MM.1S (cell line): Measurements from ENCODE around the gene C14orf119.

Experiments
- DNase-seq: peaks from one replicate; pipeline ENCODE4 v3.0.0-alpha.2; 2015
- H2AFZ ChIP-seq: fragments of 300-600 bp; sonication (generic); 2 replicates; pipeline ENCODE4 v1.6.0; 2016; ENCODE audit warnings: antibody characterized with exemption, low read length
- H3F3A ChIP-seq: fragments of 300-600 bp; sonication (generic); 2 replicates; pipeline ENCODE4 v1.6.1; 2016; ENCODE audit warnings: mild to moderate bottlenecking, antibody characterized with exemption, low read length, moderate library complexity, mixed read lengths; ENCODE audit not compliant: insufficient read depth
- H3K27ac ChIP-seq: fragments of 300-600 bp; sonication (generic); 2 replicates; pipeline ENCODE4 v1.5.1; 2016; ENCODE audit warnings: mild to moderate bottlenecking, low read length
- H3K27me3 ChIP-seq: fragments of 300-600 bp; sonication (generic); replicated peaks from 2 replicates; pipeline ENCODE4 v1.6.0; 2016; ENCODE audit warnings: low read length; ENCODE audit not compliant: insufficient read depth
- H3K36me3 ChIP-seq: fragments of 300-600 bp; sonication (generic); replicated peaks from 2 replicates; pipeline ENCODE4 v1.6.1; 2016; ENCODE audit warnings: mild to moderate bottlenecking, low read length, mixed read lengths; ENCODE audit not compliant: insufficient read depth
- H3K4me1 ChIP-seq: fragments of 300-600 bp; sonication (generic); 2 replicates; pipeline ENCODE4 v1.6.1; 2016; ENCODE audit warnings: low read length, mixed read lengths
- H3K4me2 ChIP-seq: fragments of 300-600 bp; sonication (generic); 2 replicates; pipeline ENCODE4 v1.6.0; 2016; ENCODE audit warnings: low read depth, low read length
- H3K4me3 ChIP-seq: fragments of 300-600 bp; sonication (generic); 2 replicates; pipeline ENCODE4 v1.5.1; 2016; ENCODE audit warnings: low read length, mixed read lengths
- H3K79me2 ChIP-seq: fragments of 300-600 bp; sonication (generic); 2 replicates; pipeline ENCODE4 v1.6.1; 2016; ENCODE audit warnings: mixed run types, low read length, mixed read lengths
- H3K9ac ChIP-seq: fragments of 300-600 bp; sonication (generic); 2 replicates; pipeline ENCODE4 v1.6.1; 2016; ENCODE audit warnings: low read length, mixed read lengths
- H3K9me2 ChIP-seq: fragments of 300-600 bp; sonication (generic); replicated peaks from 2 replicates; pipeline ENCODE4 v1.6.1; 2016; ENCODE audit warnings: mild to moderate bottlenecking, low read length, mixed read lengths; ENCODE audit not compliant: insufficient read depth
- H3K9me3 ChIP-seq: fragments of 300-600 bp; sonication (generic); replicated peaks from 2 replicates; pipeline ENCODE4 v1.6.1; 2016; ENCODE audit warnings: mild to moderate bottlenecking, low read length, mixed read lengths; ENCODE audit not compliant: insufficient read depth
- H4K20me1 ChIP-seq: fragments of 300-600 bp; sonication (generic); 2 replicates; pipeline ENCODE4 v1.6.1; 2016; ENCODE audit warnings: mild to moderate bottlenecking, low read length, moderate library complexity, mixed read lengths; ENCODE audit not compliant: insufficient read depth
- EZH2 ChIP-seq: fragments of 300-600 bp; sonication (generic); optimal IDR thresholded peaks from 2 replicates; pipeline ENCODE3; 2017; ENCODE audit warnings: low read depth, mild to moderate bottlenecking, antibody characterized with exemption, low read length, mixed read lengths
- EZH2phosphoT487 ChIP-seq: fragments of 300-600 bp; sonication (generic); IDR thresholded peaks from 2 replicates; pipeline ENCODE4 v1.6.1; 2018; ENCODE audit warnings: antibody characterized with exemption, low read length
- TF ChIP-seq, protein P1 (sequence below): fragments of 300-600 bp; sonication (generic); IDR thresholded peaks from 2 replicates; pipeline ENCODE4 v1.5.1; 2016; ENCODE audit warnings: antibody characterized with exemption, low read length, mixed read lengths

C14orf119 gene, protein sequence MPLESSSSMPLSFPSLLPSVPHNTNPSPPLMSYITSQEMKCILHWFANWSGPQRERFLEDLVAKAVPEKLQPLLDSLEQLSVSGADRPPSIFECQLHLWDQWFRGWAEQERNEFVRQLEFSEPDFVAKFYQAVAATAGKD

DNA sequence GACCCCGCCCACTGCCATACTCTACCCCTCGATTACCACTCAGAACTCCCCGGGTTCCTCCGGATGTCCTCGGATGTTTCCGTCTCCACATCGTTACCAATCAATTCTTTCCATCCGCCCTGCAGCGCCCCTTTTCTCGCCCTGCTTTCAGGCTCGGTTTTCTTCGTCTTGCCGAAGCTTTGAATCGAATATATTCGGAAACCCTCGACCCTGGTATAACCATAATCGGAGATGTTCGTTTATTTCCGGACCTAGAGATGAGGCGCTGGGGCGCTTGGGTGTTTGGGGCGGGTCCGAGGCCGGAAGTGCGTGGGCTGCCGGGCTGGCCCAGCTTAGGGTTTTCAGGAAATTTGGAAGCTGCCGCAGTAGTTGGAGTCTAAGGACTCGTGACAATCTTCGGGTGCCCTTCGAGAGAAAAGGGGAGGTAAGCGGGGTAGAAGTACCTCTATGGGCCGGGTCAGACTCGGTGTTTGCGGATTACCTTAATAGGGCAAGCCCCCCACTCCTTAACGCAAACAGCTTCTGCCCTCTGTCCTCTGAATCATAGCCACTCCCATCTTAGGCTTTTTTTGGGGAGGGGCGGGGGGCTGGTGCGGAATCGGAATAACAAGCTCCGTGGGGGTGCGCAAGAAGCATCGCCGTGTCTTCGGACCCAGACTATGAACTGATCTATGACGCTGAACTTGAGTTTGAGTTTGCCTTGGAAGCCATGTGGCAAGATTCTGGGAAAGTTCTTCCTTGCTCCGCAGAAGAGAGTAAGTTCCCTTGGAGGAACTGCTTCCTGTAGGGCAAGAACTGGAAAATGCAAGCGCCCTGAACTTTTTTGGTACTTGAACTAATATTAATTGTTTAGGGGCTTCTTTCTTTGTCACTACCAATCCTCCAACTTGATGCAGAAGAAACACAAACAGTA lies at the start of gene C14orf119:
C14orf119 (plus strand) TSS at position 310 of the 913 bp plus-strand sequence. CDS start 2,154 bp downstream, outside the sequence.
- H3K4me2 ChIP-seq = peak within 1 kb of the TSS; percentile 76
- H3K36me3 ChIP-seq = no peaks in the 10 kb centered on the region; the same call in 1 of the 2 replicates
- H3K27ac ChIP-seq = peak within 1 kb of the TSS; percentile 84
- no peaks in the 10 kb centered on the region for H3K9me3 ChIP-seq
- H3K9ac ChIP-seq = peak within 1 kb of the TSS; percentile 95
- no peaks in the 10 kb centered on the region for H3K4me1 ChIP-seq
- no peaks in the 10 kb centered on the region for H3F3A ChIP-seq
- no peaks in the 10 kb centered on the region for H3K27me3 ChIP-seq
- H3K79me2 ChIP-seq = peaks cover 61% of the 10 kb centered on the region
- TF ChIP-seq, protein P1, sequence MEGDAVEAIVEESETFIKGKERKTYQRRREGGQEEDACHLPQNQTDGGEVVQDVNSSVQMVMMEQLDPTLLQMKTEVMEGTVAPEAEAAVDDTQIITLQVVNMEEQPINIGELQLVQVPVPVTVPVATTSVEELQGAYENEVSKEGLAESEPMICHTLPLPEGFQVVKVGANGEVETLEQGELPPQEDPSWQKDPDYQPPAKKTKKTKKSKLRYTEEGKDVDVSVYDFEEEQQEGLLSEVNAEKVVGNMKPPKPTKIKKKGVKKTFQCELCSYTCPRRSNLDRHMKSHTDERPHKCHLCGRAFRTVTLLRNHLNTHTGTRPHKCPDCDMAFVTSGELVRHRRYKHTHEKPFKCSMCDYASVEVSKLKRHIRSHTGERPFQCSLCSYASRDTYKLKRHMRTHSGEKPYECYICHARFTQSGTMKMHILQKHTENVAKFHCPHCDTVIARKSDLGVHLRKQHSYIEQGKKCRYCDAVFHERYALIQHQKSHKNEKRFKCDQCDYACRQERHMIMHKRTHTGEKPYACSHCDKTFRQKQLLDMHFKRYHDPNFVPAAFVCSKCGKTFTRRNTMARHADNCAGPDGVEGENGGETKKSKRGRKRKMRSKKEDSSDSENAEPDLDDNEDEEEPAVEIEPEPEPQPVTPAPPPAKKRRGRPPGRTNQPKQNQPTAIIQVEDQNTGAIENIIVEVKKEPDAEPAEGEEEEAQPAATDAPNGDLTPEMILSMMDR = no peak
- TF ChIP-seq EZH2 (no peak), EZH2phosphoT487 (no peak)
- peak; percentile 97 for DNase-seq
- H2AFZ ChIP-seq = peak within 1 kb of the TSS; percentile 74
- H3K4me3 ChIP-seq = peak within 1 kb of the TSS; percentile 86
- H3K9me2 ChIP-seq = no peaks in the 10 kb centered on the region
- no peaks in the 10 kb centered on the region for H4K20me1 ChIP-seq

DNA sequence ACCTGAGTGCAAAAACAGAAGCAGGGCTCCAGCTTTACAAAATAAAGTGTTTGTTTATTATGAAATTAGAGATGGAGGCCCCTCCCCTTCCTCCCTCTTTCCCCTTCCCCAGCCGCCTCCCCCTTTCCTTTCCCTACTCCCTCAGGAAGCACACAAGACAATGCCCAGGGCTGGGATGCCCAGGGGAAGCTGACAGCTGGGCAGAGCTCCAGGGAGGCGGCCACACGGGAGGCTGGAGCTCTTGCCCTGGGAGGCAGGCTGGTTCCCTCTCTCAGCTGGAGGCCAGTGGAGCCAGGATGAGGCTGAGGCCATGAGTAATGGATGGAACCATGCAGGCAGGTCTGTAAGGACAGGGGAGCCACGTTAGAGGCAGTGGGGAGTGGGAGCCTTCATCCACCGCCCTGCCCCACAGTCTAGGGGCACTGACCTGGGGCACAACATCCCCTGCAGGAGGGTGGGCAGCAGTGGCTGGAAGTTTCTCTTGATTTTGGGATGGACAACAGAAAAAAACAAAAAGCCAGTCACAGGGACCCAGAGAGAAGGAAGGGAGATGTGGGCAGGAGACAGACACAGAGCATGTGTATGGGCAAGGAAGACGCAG lies 48.2 kb upstream of the C14orf119 start:
- Histone ChIP-seq H3K4me1 (no peaks in the 10 kb centered on the region), H3K9ac (no peak overlapping the region), H3K9me3 (no peaks in the 10 kb centered on the region), H3K27me3 (no peaks in the 10 kb centered on the region), H3K79me2 (no peaks in the 10 kb centered on the region), H3K4me3 (no peak overlapping the region), H3K27ac (no peak overlapping the region), H4K20me1 (no peaks in the 10 kb centered on the region), H3F3A (no peaks in the 10 kb centered on the region), H3K4me2 (no peak overlapping the region), H3K9me2 (no peaks in the 10 kb centered on the region), H2AFZ (no peak overlapping the region), H3K36me3 (no peaks in the 10 kb centered on the region)
- no peak for TF ChIP-seq EZH2phosphoT487
- TF ChIP-seq, protein P1 = no peak
- no peak for TF ChIP-seq EZH2
- no peak for DNase-seq

DNA sequence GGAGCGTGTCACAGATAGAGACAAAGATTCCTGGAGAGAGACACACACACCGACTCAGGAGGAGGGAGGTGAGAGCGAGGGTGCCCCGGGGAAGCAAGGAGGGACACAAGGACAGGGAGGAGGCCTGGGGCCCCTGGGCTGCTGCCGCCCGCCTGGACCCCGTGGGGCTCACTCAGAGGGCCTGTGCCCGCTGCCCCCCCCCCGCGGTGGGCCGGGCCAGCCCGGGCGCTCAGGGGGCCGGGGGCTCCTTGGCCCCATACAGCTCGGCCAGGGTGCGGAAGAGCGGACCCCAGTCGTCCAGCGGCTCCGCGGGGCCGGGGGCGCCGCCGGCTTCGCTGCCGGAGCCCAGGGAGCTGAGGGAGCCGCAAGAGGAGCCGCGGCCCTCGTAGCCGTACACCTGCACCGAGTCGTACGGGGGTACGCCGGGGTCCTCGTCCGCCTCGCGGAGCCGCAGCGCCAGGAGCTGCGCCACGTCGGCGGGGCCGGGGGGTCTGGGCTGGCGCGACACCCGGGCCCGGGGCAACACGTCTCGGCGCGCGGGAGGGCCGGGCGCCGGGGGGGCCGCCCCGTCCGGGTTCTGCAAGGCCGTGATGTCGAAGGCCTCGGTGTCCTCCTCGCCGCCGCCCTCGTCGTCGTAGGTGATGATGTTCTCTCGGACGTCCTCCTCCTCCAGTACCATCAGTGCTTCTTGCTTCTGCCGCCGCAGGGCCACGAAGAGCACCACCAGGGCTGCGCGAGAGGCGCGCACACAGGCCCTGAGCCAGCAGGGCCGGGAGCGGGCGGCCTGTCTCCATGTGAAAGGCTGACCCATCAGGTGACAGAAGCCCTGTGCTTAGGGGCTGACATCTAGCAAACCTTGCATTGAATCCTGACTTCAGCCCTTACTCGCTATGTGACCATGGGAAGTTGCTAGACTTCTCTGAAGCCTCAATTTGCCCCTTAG lies 47.3 kb upstream of the C14orf119 start:
- DNase-seq = no peak
- Histone ChIP-seq H3K4me2 (no peak overlapping the region), H3K4me3 (no peak overlapping the region), H3K4me1 (no peaks in the 10 kb centered on the region), H3K9me2 (no peaks in the 10 kb centered on the region), H3K9me3 (no peaks in the 10 kb centered on the region), H3K36me3 (no peaks in the 10 kb centered on the region), H3F3A (no peaks in the 10 kb centered on the region), H3K27me3 (no peaks in the 10 kb centered on the region), H3K79me2 (no peaks in the 10 kb centered on the region), H4K20me1 (no peaks in the 10 kb centered on the region), H3K27ac (no peak overlapping the region), H2AFZ (no peak overlapping the region), H3K9ac (no peak overlapping the region)
- TF ChIP-seq, protein P1 = no peak
- TF ChIP-seq EZH2 (no peak), EZH2phosphoT487 (no peak)
